ENCODE data around the gene NSG1. TPM values are rescaled to one million over a fixed set of nuclear protein-coding genes. Genes with fewer than 3 reads are reported as not detected.

Gene NSG1
- total RNA-seq, 6 donors from 2014 or later: 0.29 to 3.8 (median 1.3) TPM; not detected in 1

DNA sequence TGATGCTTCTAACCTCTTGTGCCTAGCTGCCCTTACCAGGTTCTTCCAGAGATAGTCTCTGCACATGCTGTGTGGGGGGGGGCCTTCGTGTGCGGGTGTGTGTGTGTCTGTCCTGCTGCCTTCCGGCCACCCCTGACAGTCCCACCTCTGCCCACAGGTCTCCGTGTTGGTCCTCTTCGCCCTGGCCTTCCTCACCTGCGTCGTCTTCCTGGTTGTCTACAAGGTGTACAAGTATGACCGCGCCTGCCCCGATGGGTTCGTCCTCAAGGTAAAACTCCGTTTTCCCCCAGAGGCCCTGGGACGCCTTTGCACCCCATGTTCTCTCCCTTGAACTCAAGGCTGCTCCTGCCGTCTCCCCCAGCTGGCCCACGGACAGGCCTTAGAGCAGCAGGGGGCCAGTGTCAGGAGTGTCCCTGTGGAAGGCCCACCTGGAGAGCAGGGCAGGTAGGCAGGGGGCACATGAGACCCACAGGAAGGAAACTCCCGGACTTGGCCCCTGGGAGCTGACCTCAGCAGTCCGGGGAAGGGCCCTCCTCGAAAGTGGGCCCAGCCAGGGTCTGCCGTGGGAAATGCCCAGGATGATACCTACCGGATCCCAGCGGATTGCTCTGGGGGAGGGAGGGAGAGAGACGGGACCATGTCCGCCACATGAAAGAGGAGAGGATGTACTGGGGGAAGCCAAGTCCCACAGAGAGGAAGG is 22.7 kb downstream of the NSG1 start:
- DNase-seq (no peak), ATAC-seq (ENCODE audit: low FRiP score in 2 of 2) (no peak)
- Histone ChIP-seq H3K27me3 (no peaks in the 10 kb centered on the region), H3K36me3 (no peaks in the 10 kb centered on the region), H3K9me3 (no peaks in the 10 kb centered on the region), H3K4me3 (no peak overlapping the region), H3K4me1 (no peaks in the 10 kb centered on the region), H3K27ac (no peak overlapping the region)
- TF ChIP-seq POLR2AphosphoS5 (IDR thresholded peaks at IDR 0.05) (no peak), EP300 (IDR thresholded peaks at IDR 0.05) (no peak), POLR2A (IDR thresholded peaks at IDR 0.05) (no peak)
- TF ChIP-seq, protein P1, sequence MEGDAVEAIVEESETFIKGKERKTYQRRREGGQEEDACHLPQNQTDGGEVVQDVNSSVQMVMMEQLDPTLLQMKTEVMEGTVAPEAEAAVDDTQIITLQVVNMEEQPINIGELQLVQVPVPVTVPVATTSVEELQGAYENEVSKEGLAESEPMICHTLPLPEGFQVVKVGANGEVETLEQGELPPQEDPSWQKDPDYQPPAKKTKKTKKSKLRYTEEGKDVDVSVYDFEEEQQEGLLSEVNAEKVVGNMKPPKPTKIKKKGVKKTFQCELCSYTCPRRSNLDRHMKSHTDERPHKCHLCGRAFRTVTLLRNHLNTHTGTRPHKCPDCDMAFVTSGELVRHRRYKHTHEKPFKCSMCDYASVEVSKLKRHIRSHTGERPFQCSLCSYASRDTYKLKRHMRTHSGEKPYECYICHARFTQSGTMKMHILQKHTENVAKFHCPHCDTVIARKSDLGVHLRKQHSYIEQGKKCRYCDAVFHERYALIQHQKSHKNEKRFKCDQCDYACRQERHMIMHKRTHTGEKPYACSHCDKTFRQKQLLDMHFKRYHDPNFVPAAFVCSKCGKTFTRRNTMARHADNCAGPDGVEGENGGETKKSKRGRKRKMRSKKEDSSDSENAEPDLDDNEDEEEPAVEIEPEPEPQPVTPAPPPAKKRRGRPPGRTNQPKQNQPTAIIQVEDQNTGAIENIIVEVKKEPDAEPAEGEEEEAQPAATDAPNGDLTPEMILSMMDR (IDR thresholded peaks at IDR 0.05): no peak
- WGBS, 2 donors: 87 to 88% methylated on average over 22 to 23 of the region's 23 CpGs

DNA sequence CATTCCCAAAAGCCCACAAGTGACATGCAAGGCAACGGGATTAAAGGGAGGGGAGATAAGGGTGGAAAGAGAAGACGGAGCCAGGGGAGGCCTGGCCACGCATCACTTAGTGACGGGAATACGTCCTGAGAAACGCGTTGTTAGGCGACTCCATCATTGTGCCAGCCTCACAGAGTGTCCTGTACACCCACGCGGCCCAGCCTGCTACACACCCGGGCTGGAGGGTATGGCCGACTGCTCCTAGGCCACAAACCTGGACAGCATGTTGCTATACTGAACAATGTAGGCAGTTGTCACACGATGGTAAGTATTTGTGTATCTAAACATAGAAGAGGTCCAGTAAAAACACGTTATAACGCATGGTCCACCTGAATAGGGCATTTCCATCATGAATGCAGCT is 23.4 kb downstream of the NSG1 start:
- Histone ChIP-seq H3K27ac (no peak overlapping the region), H3K9me3 (no peaks in the 10 kb centered on the region), H3K36me3 (peaks cover 0 to 2% (median 0%) of the 10 kb centered on the region in 4 donors), H3K27me3 (no peaks in the 10 kb centered on the region), H3K4me3 (no peak overlapping the region), H3K4me1 (no peaks in the 10 kb centered on the region)
- WGBS, 2 donors: 91 to 92% methylated on average over 15 of the region's 15 CpGs
- DNase-seq (no peak), ATAC-seq (ENCODE audit: low FRiP score in 2 of 2) (no peak)
- TF ChIP-seq, protein P1 (IDR thresholded peaks at IDR 0.05): no peak
- no peak for TF ChIP-seq EP300 (IDR thresholded peaks at IDR 0.05)
- no peak for TF ChIP-seq POLR2A (IDR thresholded peaks at IDR 0.05)
- no peak for TF ChIP-seq POLR2AphosphoS5 (IDR thresholded peaks at IDR 0.05)

DNA sequence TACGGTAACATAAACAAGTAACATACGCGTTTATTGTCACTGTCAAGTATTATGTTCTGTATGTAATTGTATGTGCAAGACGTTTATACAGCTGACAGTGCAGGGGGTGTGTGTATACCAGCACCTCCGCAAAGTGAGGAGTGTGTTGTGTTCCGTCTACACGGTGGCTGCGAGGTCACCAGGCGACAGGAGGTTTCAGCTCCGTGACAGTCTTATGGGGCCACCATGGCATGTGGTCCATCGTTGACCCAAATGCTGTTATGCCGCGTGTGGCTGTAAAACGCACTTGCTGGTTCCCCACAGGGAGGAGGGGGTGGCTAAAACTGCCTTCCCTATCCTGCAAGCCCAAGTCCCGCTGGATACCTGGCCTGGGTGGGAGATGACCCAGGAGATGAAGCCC is 25.0 kb downstream of the NSG1 start:
- Histone ChIP-seq H3K27ac (no peak overlapping the region), H3K4me1 (no peaks in the 10 kb centered on the region), H3K4me3 (no peak overlapping the region), H3K36me3 (peaks cover 0 to 8% (median 3%) of the 10 kb centered on the region in 4 donors), H3K9me3 (no peaks in the 10 kb centered on the region), H3K27me3 (no peaks in the 10 kb centered on the region)
- WGBS, 2 donors: 83 to 87% methylated on average over 14 of the region's 15 CpGs
- ATAC-seq (ENCODE audit: low FRiP score in 2 of 2) (no peak), DNase-seq (no peak)
- TF ChIP-seq, protein P1 (IDR thresholded peaks at IDR 0.05): no peak
- no peak for TF ChIP-seq POLR2A (IDR thresholded peaks at IDR 0.05)
- no peak for TF ChIP-seq EP300 (IDR thresholded peaks at IDR 0.05)
- no peak for TF ChIP-seq POLR2AphosphoS5 (IDR thresholded peaks at IDR 0.05)

- Histone ChIP-seq H3K4me1 (no peaks in the 10 kb centered on the region), H3K9me3 (no peaks in the 10 kb centered on the region), H3K27me3 (no peaks in the 10 kb centered on the region), H3K27ac (no peak overlapping the region), H3K36me3 (peaks cover 0 to 8% (median 3%) of the 10 kb centered on the region in 4 donors), H3K4me3 (no peak overlapping the region)
- no peak for DNase-seq
- no peak for ATAC-seq (ENCODE audit: low FRiP score in 2 of 2)
- WGBS, 2 donors: 83 to 87% methylated on average over 19 of the region's 19 CpGs
- TF ChIP-seq EP300 (IDR thresholded peaks at IDR 0.05): no peak
- TF ChIP-seq, protein P1 (IDR thresholded peaks at IDR 0.05): no peak
- no peak for TF ChIP-seq POLR2AphosphoS5 (IDR thresholded peaks at IDR 0.05)
- no peak for TF ChIP-seq POLR2A (IDR thresholded peaks at IDR 0.05)
Observed at GRCh38 chr4:4412641-4413372, 25.9 kb downstream of the NSG1 start.

Data from upper lobe of left lung (tissue), 6 donors.